Gastroesophageal sphincter (tissue), 3 donors: Measurements from ENCODE around the gene REL.

Experiments
- CTCF ChIP-seq, 4 experiments: fragments of 200-600 bp in 2 of 4; fragments of 450-650 bp in 2 of 4; sonication (generic) in 1 of 4; IDR thresholded peaks; one replicate each; pipeline ENCODE4 v1.5.1; 2017 to 2019; ENCODE audit warnings: antibody characterized with exemption in 4 of 4, mild to moderate bottlenecking in 2 of 4, moderate library complexity in 2 of 4
- POLR2AphosphoS5 ChIP-seq: sonication (generic); formaldehyde crosslinking; IDR thresholded peaks from one replicate; pipeline ENCODE4 v1.6.1; 2017; ENCODE audit warnings: antibody characterized with exemption

DNA sequence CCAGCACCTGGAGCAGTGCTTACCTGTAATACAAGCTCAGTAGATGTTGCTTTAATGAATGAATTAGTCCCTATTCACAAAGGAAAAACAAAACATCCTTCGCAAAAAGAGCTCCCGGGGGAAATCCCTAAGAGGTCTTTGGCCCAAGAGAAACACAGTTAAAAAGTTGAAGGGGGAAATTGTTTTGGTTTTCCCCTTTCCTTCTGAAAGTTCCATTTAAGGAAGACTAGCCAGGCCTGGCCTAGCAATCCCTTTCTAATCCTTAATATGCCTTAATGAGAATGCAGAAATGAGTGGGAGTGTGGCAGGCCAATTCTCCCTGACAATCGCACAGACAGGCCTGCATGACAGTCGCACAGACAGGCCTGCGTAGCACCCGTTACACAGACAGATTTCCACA, 33.5 kb upstream of the REL start:
- TF ChIP-seq CTCF (IDR thresholded peaks at IDR 0.05) = no peak
- no peak for TF ChIP-seq POLR2AphosphoS5
